ENCODE data around the gene NTRK3.

NTRK3 gene

DNA sequence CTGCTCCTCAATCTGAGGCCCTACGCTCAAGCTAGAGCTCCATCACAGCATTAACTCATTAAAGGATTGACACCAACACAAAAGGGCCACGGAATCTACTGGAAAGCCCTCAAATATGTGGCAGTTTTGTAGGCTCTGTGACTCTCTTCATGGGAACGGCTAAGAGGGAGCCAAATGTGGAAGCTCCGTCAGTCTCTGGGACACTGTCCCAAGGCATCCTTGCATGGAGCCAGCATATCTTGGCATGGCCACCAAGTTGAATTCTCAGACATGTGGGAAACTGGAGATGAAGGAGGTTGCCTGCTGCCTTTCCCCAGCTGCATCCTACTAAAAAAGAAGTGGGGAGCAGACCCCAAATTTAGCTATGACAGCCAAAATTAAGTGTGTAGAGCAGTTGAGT lies 296.9 kb downstream of the NTRK3 start:
- TF ChIP-seq CTCF (IDR thresholded peaks at IDR 0.05; ENCODE audit: low read depth, low read length) = no peak
- DNase-seq (ENCODE audit: extremely low read depth, low read depth) = no peak

GRCh38 chr15:87959080-87959479 lies 297.5 kb downstream of the NTRK3 start:
- DNase-seq (ENCODE audit: extremely low read depth, low read depth) = no peak
- no peak; the same call in 1 of the 2 replicates for TF ChIP-seq CTCF (IDR thresholded peaks at IDR 0.05; ENCODE audit: low read depth, low read length)

- no peak for DNase-seq (ENCODE audit: extremely low read depth, low read depth)
- no peak for TF ChIP-seq CTCF (IDR thresholded peaks at IDR 0.05; ENCODE audit: low read depth, low read length)
Observed at GRCh38 chr15:87955284-87955909, 301.1 kb downstream of the NTRK3 start.

DNA sequence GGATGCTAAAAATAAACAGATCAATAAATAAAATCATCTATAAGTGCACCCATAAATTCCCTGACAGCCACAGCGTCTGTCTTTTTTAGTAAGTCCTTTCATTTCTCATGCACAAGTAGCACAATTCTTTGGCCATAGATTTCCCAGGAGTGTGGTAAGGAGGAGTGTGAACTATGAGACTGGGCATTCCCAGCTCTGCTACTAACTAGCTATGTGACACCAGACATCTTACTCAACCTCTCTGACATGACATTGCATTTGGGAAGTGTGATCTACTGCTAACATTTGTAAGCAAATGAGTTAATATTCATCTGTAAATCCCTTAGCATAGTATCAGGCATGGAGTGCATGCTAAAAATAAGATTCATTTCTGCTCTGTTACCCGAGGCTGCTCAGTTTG lies 301.7 kb downstream of the NTRK3 start:
- no peak for DNase-seq (ENCODE audit: extremely low read depth, low read depth)
- no peak for TF ChIP-seq CTCF (IDR thresholded peaks at IDR 0.05; ENCODE audit: low read depth, low read length)

- DNase-seq (ENCODE audit: extremely low read depth, low read depth) = no peak
- no peak for TF ChIP-seq CTCF (IDR thresholded peaks at IDR 0.05; ENCODE audit: low read depth, low read length)
Observed at GRCh38 chr15:87952736-87953287, 303.7 kb downstream of the NTRK3 start.

- DNase-seq (ENCODE audit: extremely low read depth, low read depth) = no peak
- no peak for TF ChIP-seq CTCF (IDR thresholded peaks at IDR 0.05; ENCODE audit: low read depth, low read length)
Observed at GRCh38 chr15:87949575-87950223, 306.8 kb downstream of the NTRK3 start.

DNA sequence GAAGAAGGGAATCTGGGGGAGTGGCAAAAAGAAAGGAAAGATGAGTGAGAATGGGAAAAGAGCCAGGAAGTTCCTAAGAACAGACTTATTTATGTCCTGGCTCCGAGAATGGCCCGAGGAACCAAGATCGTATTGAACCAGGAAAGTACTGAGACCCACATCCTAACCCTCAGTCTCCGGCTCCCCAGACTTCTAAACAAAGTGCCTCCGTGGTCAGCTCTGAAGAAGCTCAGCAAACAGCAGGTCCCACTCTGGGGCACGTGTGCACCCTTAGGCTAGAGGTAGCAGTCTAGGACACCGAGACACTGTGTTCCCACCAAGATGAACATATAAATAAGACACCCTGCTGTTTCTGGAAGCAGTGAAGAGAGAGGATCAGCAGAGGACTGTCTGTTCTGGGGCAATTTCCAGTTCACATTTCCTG lies 307.4 kb downstream of the NTRK3 start:
- DNase-seq (ENCODE audit: extremely low read depth, low read depth) = no peak
- TF ChIP-seq CTCF (IDR thresholded peaks at IDR 0.05; ENCODE audit: low read depth, low read length) = no peak

Measured in AG09319 (cell line).